Measurements from ENCODE around the gene LHX2.
"Not testable (repeated sequence)": the region's sequence is repeated elsewhere in the genome, so short reads cannot be mapped to it uniquely, and the experiment has no call there.

The LHX2 gene, protein sequence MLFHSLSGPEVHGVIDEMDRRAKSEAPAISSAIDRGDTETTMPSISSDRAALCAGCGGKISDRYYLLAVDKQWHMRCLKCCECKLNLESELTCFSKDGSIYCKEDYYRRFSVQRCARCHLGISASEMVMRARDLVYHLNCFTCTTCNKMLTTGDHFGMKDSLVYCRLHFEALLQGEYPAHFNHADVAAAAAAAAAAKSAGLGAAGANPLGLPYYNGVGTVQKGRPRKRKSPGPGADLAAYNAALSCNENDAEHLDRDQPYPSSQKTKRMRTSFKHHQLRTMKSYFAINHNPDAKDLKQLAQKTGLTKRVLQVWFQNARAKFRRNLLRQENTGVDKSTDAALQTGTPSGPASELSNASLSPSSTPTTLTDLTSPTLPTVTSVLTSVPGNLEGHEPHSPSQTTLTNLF

DNA sequence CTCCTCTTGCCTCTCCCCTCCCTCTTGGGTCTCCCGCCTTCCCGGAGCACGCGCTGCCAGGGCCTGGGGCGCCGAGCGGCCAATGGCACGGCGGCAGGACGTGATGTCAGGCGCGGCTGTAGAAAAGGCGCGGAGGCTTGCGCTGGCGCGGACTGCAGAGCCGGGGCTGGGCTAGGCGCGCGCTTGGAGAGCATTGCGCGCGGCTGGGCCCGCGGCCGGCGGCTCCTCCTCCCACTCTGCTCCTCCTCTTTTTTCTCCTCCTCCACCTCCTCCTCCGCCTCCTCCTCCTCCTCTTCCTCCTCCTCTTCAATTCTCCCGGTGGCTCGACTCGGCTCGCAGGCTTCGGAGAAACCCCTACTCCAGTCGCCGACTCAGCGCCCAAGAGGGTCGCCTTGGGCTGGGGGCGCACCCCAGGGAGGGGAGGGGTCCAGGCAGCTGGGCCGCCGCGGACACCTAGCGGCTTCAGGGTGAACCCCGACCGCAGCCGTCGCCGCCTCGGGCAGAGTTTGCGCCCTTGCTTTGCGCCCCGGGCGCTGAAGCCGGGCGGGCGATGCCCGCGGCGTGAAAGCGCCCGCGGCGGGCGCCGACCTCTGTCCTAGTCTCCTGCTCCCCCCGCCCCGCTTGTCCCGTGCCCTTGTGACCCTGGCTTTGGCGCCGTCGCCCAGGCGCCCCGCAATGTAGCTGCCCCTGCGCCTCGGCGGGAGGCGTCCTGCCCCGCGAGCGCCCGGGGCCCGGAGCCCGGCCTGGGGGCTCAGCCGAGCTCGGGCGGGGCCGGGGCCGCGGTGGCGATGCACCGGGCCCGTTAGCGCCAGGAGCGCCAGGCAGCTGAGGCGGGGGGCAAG, at the start of gene LHX2:
TSS of gene LHX2 (plus strand) at position 309 of the 842 bp plus-strand sequence. CDS start 581 bp downstream, outside the sequence.
- peak; percentile 41 to 69 for DNase-seq

DNA sequence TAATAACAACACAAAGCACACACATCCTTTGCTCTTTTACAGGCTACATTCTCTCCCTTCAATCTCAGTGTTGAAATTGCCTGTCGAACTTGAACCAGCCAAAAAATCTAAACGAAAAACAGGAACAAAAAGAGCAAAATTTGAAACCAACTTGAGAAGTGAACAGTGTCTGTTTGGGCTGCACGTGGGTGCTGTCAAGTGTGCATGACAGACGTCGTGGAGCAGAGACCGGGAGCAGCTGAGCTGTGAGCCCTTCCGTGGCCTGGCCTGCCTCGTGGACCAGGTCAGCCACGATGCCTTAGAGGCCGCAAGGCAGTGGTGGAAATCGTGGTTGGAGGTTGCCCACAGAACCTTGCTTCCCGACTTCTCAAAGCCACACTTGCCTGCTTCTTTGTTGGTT, 46.8 kb upstream of the LHX2 start:
- peak in 1 of 2 donors; percentile 51 for DNase-seq

DNA sequence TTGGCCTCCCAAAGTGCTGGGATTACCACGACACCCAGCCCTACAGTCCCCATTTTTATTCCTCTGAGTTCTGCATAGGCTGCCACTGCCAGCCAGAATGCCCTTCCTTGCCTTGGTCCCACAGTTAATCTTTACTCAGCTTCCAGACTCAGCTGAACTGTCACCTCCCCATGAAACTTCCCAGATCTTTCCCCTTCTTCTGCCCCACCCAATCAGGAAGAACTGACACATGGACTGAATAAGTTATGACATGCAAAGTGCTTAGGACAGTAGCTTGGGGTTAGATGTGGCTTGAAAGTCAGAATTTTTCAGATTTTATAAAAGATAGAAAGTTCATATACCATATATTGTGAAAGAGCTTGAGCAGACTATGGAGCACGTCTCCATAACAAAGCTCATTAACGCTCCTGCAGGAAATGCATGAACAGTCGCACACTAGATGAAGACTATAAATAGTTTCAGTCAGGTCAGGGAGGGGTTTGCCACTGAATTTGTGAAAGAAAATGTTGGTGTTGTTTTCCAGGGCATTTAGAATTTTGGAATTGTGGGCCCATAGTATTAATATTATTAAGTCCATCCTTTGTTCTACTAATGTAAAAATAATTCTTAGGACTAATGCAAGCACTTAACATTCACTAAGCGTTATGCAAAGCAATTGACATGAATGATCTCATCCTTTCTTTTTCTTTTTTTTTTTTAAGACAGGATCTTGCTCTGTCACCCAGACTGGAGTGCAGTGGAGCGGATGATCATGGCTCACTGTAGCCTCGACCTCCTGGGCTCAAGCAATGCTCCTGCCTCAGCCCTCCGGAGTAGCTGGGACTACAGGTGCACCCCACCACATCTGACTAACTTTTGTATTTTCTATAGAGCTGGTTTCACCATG, 45.5 kb upstream of the LHX2 start:
- DNase-seq = peak in 1 of 2 donors; percentile 32

DNA sequence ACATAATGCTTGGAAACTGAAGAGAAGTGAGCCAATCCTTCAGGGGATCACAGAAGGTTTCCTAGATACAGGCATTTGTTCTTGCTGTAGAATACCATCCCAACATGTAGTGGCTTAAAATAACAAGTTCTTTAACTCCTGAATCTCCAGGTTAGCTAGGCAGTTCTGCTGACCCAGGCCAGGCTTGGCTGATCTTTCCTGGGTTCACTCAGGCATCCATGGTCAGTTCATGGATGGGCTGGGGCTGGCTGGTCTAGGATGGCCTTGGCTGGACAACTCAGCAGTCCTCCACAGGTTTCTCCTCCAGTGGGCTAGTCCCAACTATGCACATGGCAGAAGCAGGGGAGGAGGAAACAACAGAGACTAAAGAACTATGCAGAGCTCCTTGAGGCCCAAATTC, 44.2 kb upstream of the LHX2 start:
- no peak for DNase-seq

DNA sequence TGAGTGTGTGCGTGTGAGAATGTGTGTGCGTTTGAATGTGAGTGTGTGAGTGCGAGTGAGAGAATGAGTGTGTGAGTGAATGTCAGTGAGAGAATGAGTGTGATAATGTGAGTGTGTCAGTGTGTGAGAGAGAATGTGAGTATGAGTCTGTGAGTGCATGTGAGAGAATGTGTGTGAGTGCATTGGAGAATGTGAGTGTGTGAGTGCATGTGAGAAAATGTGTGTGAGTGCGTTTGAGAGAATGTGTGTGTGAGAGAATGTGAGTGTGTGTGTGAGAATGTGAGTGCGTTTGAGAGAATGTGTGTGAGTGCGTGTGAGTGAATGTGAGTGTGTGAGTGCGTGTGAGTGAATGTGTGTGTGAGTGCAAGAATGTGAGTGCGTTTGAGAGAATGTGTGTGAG, 39.0 kb upstream of the LHX2 start:
- no peak for DNase-seq

DNA sequence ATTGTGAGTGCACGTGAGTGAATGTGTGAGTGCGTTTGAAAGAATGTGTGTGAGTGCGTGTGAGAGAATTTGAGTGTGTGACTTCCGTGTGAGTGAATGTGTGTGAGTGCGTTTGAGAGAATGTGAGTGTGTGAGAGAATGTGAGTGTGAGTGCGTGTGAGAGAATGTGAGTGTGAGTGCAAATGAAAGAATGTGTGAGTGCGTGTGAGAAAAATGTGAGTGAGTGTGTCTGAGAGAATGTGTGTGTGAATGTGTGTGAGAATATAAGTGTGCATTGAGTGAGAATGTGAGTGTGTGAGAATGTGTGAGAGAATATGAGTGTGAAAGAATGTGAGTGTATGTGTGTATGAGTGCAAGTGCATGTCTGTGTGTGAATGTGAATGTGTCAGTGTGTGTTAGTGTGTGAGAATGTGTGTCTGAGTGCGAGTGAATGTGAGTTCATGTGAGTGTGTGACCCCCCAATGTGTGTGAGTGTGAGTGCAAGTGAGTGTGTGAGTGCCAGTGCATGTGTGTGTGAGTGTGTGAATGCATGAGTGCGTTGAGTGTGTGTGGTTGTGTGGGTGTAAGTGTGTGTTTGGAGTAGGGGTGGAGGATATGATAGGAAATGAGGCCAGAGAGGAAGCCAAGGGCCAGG, 37.9 kb upstream of the LHX2 start:
- no peak for DNase-seq

DNA sequence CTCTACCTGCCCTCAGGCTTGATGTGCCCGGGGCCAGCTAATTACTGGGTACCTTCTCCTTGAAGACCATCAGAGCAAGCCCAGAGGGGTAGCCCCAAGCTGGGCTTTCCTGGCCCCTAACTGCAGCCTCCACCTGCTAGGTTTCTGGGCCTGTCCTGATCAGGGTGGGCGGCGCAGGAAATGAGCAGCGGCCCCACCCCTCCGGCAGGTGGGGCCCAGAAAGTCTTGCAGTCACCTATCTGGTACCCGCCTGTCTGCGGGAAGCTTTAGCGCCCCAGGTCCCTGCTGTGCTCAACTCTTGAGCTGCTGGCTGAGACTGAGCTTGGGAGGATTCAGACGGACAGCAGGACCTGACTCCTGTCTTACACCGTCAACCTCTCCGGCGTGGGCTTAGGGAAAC, 37.1 kb upstream of the LHX2 start:
- no peak for DNase-seq

DNA sequence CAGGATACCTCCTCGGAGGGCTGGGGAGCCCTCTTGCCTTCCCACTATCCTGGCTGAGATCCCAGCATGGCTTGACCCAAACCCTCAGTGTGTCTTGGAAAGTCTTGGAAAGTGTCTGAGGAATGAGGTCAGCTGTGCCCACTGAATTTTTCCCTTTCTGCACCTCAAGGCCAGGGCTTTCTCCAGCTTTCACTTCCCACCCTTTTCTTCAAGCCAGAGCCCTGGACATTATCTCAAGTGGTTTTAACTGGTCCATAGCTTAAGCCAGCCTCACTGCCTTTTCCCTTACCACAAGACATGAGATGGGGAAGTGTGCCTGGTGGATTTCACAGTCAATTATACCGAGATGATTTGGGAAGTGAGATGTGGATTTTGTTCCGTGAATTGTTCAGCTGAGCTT, 35.7 kb upstream of the LHX2 start:
- DNase-seq = no peak

DNA sequence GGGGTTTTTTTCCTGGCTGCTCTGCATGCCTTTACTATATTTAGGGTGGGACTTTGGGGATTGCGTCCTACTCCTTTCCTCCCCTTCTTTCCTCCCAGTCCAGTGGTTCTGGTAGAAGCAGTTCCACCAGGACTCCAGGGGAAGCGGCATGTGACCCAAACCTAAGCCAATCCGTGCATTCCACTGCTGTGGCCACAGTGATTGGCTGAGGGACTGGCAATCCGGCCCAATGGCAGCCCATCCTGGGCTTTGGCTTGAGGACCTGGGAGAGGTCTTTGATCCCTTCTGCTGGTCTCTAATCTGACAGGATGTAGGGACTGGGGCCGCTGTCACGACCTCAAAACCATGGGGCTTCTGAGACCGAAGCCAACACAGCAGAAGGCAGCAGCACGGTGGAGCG, 35.0 kb upstream of the LHX2 start:
- not testable (repeated sequence) for DNase-seq

DNA sequence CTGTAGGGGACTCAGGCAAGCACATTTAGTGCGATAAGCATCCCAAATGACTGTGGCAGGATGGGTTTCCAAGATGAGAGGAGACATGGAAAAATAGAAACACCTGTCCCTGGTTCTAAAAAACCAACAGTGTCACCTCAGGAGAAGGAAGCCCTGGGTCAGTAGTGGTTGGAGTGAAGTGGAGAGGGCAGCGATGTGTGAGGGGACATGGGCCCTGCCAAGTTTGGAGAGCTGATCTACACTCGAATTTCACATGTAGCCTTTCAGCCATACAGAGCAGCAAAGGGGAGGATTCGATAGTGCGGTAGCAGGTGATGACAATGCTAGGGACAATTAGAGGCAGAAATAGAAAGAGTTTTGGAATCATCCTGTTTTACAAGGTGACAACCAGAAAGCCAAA, 32.6 kb upstream of the LHX2 start:
- no peak for DNase-seq

DNA sequence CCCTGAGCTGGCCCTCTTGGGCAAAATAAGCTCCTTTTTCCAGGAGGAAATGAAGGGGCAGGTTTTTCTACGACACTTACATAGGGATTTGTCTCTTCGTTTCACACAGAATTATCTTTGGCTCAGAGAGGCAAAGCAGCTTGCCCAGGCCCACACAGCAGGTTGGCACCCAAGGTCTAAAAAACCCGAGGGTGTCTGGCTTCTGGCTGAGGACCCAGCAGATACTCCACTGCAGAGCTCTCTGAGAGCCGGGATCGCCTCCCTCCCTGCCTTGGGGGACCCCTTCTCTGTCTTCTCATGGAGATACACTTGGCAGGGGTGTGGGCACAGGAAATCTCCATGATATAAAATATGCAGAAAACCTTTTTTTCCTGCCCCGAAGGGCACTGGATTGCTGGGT, 29.0 kb upstream of the LHX2 start:
- no peak for DNase-seq

DNA sequence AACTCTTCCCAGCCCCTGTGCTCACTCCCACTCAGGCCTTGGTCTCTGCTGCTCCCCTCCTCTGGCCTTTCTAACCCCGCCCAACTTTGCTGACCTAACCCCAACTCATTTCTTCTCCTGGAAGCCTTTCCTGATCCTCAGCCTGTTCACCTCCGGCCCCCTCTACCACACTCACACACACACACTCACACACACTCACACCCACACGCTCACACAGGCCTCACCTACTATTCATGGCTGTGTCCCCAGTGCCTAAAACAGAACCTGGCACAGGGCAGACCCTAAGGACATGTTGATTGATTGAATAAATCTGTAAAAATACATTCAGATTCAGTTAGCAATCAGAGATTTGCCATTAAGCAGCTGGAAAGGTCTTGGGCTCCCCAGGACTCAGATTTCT, 28.5 kb upstream of the LHX2 start:
- no peak for DNase-seq

DNA sequence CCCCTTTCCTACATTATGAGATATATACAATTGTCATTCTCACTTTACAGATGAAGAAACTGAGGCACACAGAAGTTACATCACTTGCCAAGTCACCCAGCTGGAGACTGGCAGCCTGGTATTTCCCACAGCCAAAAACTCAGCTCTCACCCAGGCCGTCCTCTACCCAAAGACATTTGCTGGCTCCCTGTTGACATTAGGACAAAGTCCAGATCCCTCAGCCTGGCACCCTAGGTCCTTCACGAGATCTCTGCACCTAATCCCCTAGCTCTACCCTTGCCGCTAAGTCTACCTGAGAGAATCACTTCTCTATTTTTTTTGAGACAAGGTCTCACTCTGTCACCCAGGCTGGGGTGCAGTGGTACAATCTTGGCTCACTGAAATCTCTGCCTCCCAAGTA, 26.8 kb upstream of the LHX2 start:
- DNase-seq = no peak

DNA sequence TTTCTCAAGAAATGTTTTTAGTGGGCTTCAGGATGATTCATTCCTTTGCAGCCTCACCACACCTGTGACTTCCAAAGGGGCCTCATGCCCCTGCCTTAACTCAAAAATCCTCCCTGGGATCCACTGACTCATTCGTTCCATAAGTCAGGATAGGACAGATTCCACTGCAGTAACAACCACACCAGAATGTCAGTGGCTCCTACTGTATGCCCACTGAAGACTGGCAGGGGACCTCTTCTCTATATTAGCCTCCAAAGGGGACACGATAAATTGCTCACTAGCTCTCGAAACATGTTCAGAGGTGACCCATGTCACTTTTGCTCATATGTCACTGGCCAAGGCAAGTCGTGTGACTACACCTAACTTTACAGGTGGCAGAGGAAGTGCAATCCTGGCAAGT, 25.7 kb upstream of the LHX2 start:
- no peak for DNase-seq

DNA sequence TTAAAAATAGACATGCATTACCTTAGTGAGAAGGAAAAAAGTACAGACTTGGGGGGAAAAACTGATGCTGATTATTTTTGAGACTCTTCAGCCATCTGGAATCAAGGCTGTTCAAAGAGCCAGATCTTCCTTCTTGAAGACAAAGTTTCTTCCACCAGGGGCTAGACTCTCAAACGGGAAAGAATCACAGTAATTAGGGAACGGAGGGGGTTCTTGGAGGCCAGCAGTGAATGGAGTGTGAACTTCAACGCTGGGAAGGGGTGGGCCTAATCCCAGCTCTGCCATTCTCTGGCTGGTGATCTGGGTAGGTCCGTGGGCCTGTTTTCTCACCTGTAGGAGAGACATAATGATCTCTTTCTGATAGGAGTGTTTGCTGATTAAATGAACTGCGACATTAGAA, 21.1 kb upstream of the LHX2 start:
- DNase-seq = no peak

DNA sequence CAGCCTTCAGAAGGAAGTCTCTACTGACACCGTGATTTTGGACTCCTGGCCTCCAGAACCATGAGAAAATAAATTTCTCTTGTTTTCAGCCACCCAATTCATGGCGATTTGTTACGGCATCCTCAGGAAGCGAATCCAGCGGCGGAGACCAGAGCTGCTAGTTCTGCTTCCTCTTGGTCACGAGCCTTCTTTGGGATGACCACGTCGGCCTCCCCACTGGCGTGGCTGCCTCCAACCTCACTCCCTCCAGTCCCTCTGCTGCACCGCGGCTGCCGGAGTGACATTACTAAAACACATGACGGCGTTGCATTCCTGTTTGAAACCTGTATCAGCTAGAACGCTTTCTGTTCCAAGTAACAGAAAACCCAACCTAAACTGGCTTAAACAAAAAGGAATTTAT, 18.9 kb upstream of the LHX2 start:
- DNase-seq = not testable (repeated sequence)

DNA sequence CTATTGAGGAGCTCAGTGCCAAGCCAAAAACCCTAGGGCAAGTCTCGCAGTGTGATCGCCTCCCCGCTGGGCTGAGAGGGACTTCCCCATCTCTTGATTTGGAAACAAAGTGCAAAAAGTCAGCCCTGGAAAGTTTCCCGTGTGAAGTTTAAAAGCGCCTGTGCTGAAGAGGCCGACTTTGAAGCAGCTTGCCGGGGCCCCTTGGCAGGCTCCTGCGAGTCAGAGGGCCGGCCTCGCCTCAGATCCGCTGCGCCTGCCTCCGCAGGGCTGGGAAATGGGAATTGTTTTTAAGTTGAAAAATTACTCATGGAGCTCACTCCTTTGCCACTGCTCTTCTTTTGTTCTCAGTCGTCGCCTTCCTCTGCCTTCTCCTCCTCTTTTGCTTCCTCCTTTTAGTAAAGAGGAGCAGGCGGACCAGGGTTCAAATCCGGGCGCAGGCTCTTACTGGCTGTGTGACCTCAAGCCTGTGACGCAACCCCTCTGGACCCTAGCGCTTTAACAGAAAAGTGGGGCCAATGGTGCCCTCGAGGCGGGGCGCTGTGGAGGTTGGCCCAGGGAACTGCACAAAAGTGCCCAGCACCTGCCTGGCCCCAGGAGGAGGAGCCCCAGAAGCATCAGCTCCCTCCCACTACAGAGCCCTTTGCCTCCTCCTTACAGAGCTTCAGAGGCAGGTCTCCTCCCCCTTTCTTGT, 14.7 kb upstream of the LHX2 start:
- DNase-seq = peak; percentile 89 to 90

DNA sequence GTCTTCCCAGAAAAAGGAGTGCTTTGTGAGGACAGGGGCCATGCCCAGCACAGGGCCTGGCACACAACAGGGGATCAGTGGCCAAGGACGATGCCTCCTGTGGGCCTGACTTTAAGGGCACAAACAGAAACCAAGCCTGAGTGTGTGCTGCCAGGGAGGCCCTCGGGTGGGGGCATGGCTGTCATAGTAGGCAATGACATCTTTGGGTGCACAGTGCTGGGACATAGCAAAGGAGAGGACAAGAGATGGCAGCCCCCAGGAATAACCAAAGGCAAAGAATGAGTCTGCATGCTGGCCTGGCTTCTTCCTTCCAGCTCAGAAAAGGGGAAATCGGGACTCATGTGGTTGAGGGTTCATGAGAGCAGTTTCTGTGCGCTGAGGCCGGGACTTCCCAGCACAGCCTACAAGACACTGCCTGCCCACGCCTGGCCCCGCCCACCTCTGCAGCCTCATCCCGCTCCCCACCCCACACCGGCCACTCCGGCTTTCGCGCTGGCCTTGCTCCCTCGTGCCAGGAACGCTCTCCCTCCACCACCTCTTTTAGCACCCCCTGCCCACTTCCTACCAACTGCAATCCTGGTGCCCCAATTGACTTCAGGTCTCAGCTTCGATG, 13.8 kb upstream of the LHX2 start:
- DNase-seq = peak; percentile 91 to 95

DNA sequence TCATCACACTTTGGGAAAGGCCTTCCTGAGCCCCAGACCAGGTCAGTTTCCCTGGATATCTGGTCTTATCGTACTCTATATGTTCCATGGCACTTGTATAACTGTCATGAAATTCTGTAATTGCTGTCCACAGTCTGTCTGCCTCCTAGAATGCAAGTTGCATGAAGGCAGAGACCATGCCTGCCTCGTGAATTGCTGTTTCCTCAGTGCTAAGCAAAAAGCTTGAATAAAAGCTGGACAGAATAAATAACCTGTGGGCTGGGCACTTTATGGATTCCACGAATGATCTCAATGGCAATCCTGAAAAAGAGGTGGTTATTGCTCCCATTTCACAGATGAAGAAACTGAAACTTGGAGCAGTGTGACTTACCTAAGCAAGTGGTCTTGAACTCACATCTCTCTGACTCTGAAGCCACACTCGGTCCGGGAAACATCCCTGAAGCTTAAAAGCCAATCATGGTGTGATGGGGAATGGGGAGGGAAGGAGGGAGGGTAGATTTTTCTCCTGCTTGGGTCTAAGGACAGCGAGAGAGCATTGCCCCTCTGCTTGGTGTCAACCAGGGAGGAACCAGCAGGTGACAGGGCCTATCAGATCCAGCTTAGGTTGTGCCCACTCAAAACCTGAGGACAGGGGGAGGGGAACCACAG, 13.2 kb upstream of the LHX2 start:
- DNase-seq = no peak

DNA sequence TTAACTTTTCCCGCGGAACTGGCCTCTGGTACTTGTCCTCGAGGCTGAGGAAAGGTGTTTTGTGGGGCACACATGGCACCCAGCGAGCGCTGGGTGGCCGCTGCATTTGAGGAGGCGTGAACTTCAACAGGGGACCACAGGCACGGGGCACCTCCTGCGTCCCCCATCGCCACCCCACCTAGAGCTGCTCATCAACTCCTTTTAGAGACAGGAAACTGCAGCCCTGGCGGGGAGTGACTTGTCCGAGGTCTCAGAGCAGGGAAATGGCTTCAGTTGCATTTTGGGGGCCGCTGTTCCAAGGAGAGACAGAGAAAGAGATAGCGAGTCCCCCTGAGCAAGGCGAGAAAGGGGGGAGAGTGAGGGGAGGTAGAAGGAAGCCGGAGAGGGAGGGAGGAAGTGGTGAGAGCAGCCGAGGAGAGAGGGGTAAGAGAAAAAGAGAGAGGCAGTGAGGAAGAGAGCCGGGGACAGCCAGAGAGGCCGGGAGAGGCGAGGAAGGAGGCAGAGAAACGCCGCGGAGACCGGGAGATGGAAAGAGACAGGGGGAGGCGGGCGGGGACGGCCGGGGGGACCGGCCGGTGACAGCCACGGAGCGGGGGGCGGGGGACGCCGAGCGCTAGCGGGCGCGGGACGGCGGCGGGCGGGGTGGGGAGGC, 12.5 kb upstream of the LHX2 start:
- no peak for DNase-seq
